ENCODE measurements around the gene ELMO3.

The ELMO3 gene

GRCh38 chr16:67226804-67227566 lies 28.1 kb downstream of the ELMO3 start, which contains the start of gene TMEM208:
TSS of gene TMEM208 (plus strand) at chr16:67227130. CDS start at chr16:67227219, 89 bp downstream.
- no peak for FAIRE-seq

- no peak for FAIRE-seq
Measured at GRCh38 chr16:67227567-67227921, 28.6 kb downstream of the ELMO3 start.

- FAIRE-seq, result no peak
Measured at GRCh38 chr16:67228034-67228785, 29.3 kb downstream of the ELMO3 start.

GRCh38 chr16:67228905-67229304 lies 30.0 kb downstream of the ELMO3 start:
- FAIRE-seq, result no peak

- FAIRE-seq, result no peak
Measured at GRCh38 chr16:67229906-67230808, 31.2 kb downstream of the ELMO3 start.

- no peak for FAIRE-seq
Measured at GRCh38 chr16:67230809-67231660, 32.1 kb downstream of the ELMO3 start.

- FAIRE-seq, result no peak
Measured at GRCh38 chr16:67233596-67233995, 34.7 kb downstream of the ELMO3 start.

- FAIRE-seq, result no peak
Measured at GRCh38 chr16:67234180-67234597, 35.3 kb downstream of the ELMO3 start.

GRCh38 chr16:67235816-67236562 lies 37.1 kb downstream of the ELMO3 start:
- no peak for FAIRE-seq

- no peak for FAIRE-seq
Measured at GRCh38 chr16:67236563-67237395, 37.8 kb downstream of the ELMO3 start.

- no peak for FAIRE-seq
Measured at GRCh38 chr16:67237396-67238277, 38.7 kb downstream of the ELMO3 start.

- FAIRE-seq, result no peak
Measured at GRCh38 chr16:67238278-67238575, 39.3 kb downstream of the ELMO3 start.

- FAIRE-seq, result no peak
Measured at GRCh38 chr16:67238806-67239470, 40.0 kb downstream of the ELMO3 start.

- no peak for FAIRE-seq
Measured at GRCh38 chr16:67240506-67240905, 41.6 kb downstream of the ELMO3 start.

GRCh38 chr16:67241008-67241900 lies 42.3 kb downstream of the ELMO3 start:
- FAIRE-seq, result no peak

- FAIRE-seq, result no peak
Measured at GRCh38 chr16:67242138-67242730, 43.3 kb downstream of the ELMO3 start.

- FAIRE-seq, result no peak
Measured at GRCh38 chr16:67243481-67243880, 44.5 kb downstream of the ELMO3 start.
